Loucy (cell line): ENCODE data around the gene CPLX4.

Experiments used
- CTCF ChIP-seq: fragments of 200-600 bp; sonication (generic); conservative IDR thresholded peaks from 2 replicates; pipeline ENCODE4 v1.5.1; 2014; ENCODE audit warnings: mild to moderate bottlenecking, antibody characterized with exemption, low read length
- EZH2phosphoT487 ChIP-seq: fragments of 200-600 bp; IDR thresholded peaks from 2 replicates; pipeline ENCODE4 v1.6.1; 2018; ENCODE audit warnings: antibody characterized with exemption, mild to moderate bottlenecking, moderate library complexity, borderline replicate concordance

DNA sequence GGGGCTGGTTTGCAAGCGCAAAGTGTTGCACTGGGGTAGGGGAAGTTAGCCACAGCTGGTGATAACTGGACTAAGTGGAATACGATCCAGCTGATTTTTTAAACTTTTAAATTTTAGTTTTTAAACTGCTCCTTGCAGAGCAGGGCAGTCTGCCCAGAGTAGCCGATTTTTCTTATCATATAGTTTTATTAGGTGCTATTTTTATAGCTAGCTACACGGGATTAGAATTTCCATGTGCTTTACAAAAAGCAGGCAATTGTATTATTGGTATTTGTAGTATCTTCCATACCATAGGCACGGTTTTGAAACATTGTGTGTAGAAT is 9.6 kb downstream of the CPLX4 start:
- TF ChIP-seq CTCF: no peak
- TF ChIP-seq EZH2phosphoT487: no peak
